Diencephalon (tissue), 1 donor: ENCODE measurements around the gene TMCC3. TPM values are rescaled to one million over a fixed set of nuclear protein-coding genes. Genes with fewer than 3 reads are reported as not detected.

Experiments used
- small RNA-seq: library from RNA; depleted of rRNA; stranded (forward); fragments of <200 nt; gene quantifications from one replicate; pipeline ENCODE3, GENCODE V24; 2014
- total RNA-seq: library from RNA; depleted of rRNA; stranded (reverse); fragments of >200 nt; gene quantifications from one replicate; pipeline ENCODE4 v1.2.3, GENCODE V29; 2014

TMCC3 gene, protein sequence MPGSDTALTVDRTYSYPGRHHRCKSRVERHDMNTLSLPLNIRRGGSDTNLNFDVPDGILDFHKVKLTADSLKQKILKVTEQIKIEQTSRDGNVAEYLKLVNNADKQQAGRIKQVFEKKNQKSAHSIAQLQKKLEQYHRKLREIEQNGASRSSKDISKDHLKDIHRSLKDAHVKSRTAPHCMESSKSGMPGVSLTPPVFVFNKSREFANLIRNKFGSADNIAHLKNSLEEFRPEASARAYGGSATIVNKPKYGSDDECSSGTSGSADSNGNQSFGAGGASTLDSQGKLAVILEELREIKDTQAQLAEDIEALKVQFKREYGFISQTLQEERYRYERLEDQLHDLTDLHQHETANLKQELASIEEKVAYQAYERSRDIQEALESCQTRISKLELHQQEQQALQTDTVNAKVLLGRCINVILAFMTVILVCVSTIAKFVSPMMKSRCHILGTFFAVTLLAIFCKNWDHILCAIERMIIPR
- 17.1 TPM for total RNA-seq

DNA sequence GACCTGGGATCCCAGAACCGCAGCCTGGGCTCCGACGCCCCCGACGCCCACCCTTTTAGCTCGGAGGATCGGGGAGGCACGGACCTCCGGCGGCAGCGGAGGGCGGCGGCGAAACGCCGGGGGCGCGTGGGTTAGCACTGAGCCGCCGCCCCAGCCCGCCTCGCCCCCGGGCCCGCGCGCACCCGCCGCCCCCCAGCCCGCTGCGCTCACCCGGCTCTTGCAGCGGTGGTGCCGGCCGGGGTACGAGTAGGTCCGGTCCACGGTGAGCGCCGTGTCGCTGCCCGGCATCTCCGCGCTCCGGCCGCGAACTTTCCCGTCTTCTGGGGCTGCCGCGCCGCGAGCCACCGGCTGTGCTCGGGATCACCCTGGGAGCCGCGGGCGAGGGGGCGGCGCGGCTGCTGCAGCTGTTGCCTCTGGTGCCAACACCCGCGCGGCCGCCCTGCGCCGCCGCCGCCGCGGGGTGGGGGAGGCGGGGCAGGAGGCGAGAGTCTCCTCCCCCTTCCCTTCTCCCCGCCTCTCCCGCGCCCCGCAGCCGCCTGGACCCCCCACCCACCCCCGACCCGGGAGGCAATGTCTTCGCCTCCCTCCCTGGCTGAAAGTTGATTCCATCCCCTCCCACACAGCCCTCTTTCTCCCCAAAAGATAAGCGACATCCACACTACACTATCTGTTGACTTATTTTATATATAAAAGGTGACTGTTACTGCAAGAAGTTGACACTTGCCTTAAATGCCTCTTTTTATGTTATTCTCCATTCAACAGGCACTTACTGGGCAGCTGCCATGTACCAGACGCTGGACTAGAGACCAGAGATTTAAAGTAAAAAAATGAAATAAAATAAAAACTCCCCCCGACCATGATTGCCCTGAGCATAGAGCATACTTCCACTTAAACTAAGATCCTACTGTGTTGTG is at the start of gene TMCC3:
Gene TMCC3, minus strand, starts transcription at position 415 of the 914 bp plus-strand sequence. Its CDS starts 127 bp downstream, at position 288.

Small RNA genes within 50 kb of the gene (small RNA-seq; reads per million reads assigned to genes)
- gene LSM3P2 (not detected), gene MIR5700 (not detected)

Other genes with a start within 250 kb of the TMCC3 start
- 31.1 TPM for gene CEP83, start 190.7 kb downstream of the TMCC3 start, total RNA-seq